Caco-2 (cell line): ENCODE results near the gene ERI3. TPM values are rescaled to one million over a fixed set of nuclear protein-coding genes. Genes with fewer than 3 reads are reported as not detected.

ENCODE experiments used
- BruUV-seq: library from RNA; stranded (reverse); fragments of 400-500 nt; replicated peaks from 2 replicates; lab custom pipeline; 2021; lab: Mats Ljungman, UMichigan
- CTCF ChIA-PET: fragments of 300-600 bp; sonication (Branson Sonifier 250); formaldehyde crosslinking; loops from one replicate; lab custom pipeline; 2022; ENCODE audit warnings: antibody characterized with exemption; lab: Charles Lee
- POLR2A ChIA-PET: fragments of 300-600 bp; sonication (Branson Sonifier 250); formaldehyde crosslinking; loops from one replicate; lab custom pipeline; 2022; ENCODE audit warnings: antibody characterized with exemption; lab: Charles Lee
- DNase-seq, 2 experiments: peaks; one replicate each; pipeline versions ENCODE4 v3.0.0 to v3.0.0-alpha.2; 2020 to 2022
- H3K27me3 ChIP-seq: replicated peaks from 2 replicates; pipeline ENCODE4 v1.6.0; 2011; ENCODE audit warnings: low read length; ENCODE audit not compliant: control insufficient read depth, insufficient read depth
- H3K36me3 ChIP-seq: 2 replicates; pipeline ENCODE4 v1.5.1; 2011; ENCODE audit warnings: low read length; ENCODE audit not compliant: control insufficient read depth, insufficient read depth
- H3K4me1 ChIP-seq: fragments of 250-450 bp; sonication (Bioruptor Pico); 2 replicates; pipeline ENCODE4 v1.5.1; 2020; ENCODE audit warnings: mild to moderate bottlenecking
- H3K4me3 ChIP-seq: 2 replicates; pipeline ENCODE4 v1.5.1; 2011; ENCODE audit warnings: low read depth, mild to moderate bottlenecking, control low read depth, low read length
- H3K9me3 ChIP-seq: fragments of 250-450 bp; sonication (Bioruptor Pico); 2 replicates; pipeline ENCODE4 v1.5.1; 2020; ENCODE audit warnings: mild to moderate bottlenecking, moderate library complexity
- H3K27ac Mint-ChIP-seq: one replicate; pipeline ENCODE4 v1.8.0; 2022; ENCODE audit warnings: mixed read lengths; ENCODE audit not compliant: unreplicated experiment
- H3K27me3 Mint-ChIP-seq: one replicate; pipeline ENCODE4 v1.8.0; 2022; ENCODE audit warnings: mixed read lengths; ENCODE audit not compliant: insufficient read depth, unreplicated experiment
- H3K36me3 Mint-ChIP-seq: one replicate; pipeline ENCODE4 v1.8.0; 2022; ENCODE audit warnings: mild to moderate bottlenecking, mixed read lengths; ENCODE audit not compliant: insufficient read depth, unreplicated experiment
- H3K4me1 Mint-ChIP-seq: one replicate; pipeline ENCODE4 v1.8.0; 2022; ENCODE audit warnings: low read depth, mixed read lengths; ENCODE audit not compliant: unreplicated experiment
- H3K4me3 Mint-ChIP-seq: one replicate; pipeline ENCODE4 v1.8.0; 2022; ENCODE audit warnings: mild to moderate bottlenecking, moderate library complexity, mixed read lengths; ENCODE audit not compliant: unreplicated experiment
- H3K9me3 Mint-ChIP-seq: one replicate; pipeline ENCODE4 v1.8.0; 2022; ENCODE audit warnings: mixed read lengths; ENCODE audit not compliant: unreplicated experiment
- intact Hi-C: fragments of 100-400 bp; cut with micrococcal nuclease; formaldehyde crosslinking; loops from one replicate; pipeline ENCODE4 v1.10.0; 2022; ENCODE audit not compliant: unreplicated experiment
- total RNA-seq: library from RNA; stranded (reverse); gene quantifications from 2 replicates; pipeline ENCODE4 v1.2.3, GENCODE V29; 2022
- TF ChIP-seq, protein P1 (sequence below), 2 experiments: fragments of 200-600 bp in 1 of 2; IDR thresholded peaks; 1 replicate in 1 of 2; 2 replicates in 1 of 2; pipeline versions ENCODE4 v1.5.1 to v1.8.0; 2011 to 2022; ENCODE audit warnings: antibody characterized with exemption in 1 of 2, control low read depth in 1 of 2, inconsistent platforms in 1 of 2, low read depth in 1 of 2, low read length in 1 of 2, mild to moderate bottlenecking in 1 of 2, moderate library complexity in 1 of 2; ENCODE audit not compliant: insufficient read depth in 1 of 2, severe bottlenecking in 1 of 2, unreplicated experiment in 1 of 2

Gene ERI3
- total RNA-seq, 1 experiment from 2014 or later = 38.2 TPM

- H3K4me3 Mint-ChIP-seq = no peak overlapping the region
Observed at GRCh38 chr1:44327679-44328491, 27.2 kb downstream of the ERI3 start.

GRCh38 chr1:44326821-44327465 lies 28.1 kb downstream of the ERI3 start:
- no peak overlapping the region for H3K4me3 ChIP-seq
- peaks cover 10% of the 10 kb centered on the region for H3K4me1 Mint-ChIP-seq

More at GRCh38 chr1:44327679-44328491, 27.2 kb downstream of the ERI3 start:
- Histone ChIP-seq H3K27me3 (no peaks in the 10 kb centered on the region), H3K36me3 (no peaks in the 10 kb centered on the region), H3K4me3 (no peak overlapping the region), H3K9me3 (no peaks in the 10 kb centered on the region), H3K4me1 (peaks cover 13% of the 10 kb centered on the region)
- ChIA-PET CTCF (interaction anchor here (1.1 kb wide), 1 partner anchor 110 kb away, joined by 3 read pairs; no protein-coding TSS in a partner anchor), POLR2A (interaction anchor here (0.5 to 1.0 kb wide), 2 partner anchors 27 to 155 kb away, joined by 4 to 12 read pairs; partner anchors contain the start of gene ERI3)
- intact Hi-C loops = no loop called here
- Mint-ChIP-seq H3K4me1 (peaks cover 10% of the 10 kb centered on the region), H3K27me3 (no peaks in the 10 kb centered on the region), H3K27ac (no peak overlapping the region), H3K9me3 (no peaks in the 10 kb centered on the region), H3K36me3 (peaks cover 6% of the 10 kb centered on the region)
- peak; percentile 79 to 81 for DNase-seq
- no TSS peak for BruUV-seq
- TF ChIP-seq, protein P1, sequence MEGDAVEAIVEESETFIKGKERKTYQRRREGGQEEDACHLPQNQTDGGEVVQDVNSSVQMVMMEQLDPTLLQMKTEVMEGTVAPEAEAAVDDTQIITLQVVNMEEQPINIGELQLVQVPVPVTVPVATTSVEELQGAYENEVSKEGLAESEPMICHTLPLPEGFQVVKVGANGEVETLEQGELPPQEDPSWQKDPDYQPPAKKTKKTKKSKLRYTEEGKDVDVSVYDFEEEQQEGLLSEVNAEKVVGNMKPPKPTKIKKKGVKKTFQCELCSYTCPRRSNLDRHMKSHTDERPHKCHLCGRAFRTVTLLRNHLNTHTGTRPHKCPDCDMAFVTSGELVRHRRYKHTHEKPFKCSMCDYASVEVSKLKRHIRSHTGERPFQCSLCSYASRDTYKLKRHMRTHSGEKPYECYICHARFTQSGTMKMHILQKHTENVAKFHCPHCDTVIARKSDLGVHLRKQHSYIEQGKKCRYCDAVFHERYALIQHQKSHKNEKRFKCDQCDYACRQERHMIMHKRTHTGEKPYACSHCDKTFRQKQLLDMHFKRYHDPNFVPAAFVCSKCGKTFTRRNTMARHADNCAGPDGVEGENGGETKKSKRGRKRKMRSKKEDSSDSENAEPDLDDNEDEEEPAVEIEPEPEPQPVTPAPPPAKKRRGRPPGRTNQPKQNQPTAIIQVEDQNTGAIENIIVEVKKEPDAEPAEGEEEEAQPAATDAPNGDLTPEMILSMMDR (IDR thresholded peaks at IDR 0.05; ENCODE audit: insufficient read depth in 1 of 2, low read depth in 1 of 2, low read length in 1 of 2, severe bottlenecking in 1 of 2, unreplicated experiment in 1 of 2) = no peak

More at GRCh38 chr1:44326821-44327465, 28.1 kb downstream of the ERI3 start:
- ChIA-PET POLR2A (interaction anchor here (0.5 kb wide), 1 partner anchor 156 kb away, joined by 12 read pairs; no protein-coding TSS in a partner anchor), CTCF (no interaction called here)
- no TSS peak for BruUV-seq
- Histone ChIP-seq H3K4me1 (peaks cover 13% of the 10 kb centered on the region), H3K27me3 (no peaks in the 10 kb centered on the region), H3K9me3 (no peaks in the 10 kb centered on the region), H3K36me3 (no peaks in the 10 kb centered on the region)
- H3K9me3 Mint-ChIP-seq = no peaks in the 10 kb centered on the region
- H3K27ac Mint-ChIP-seq = no peak overlapping the region
- no peak overlapping the region for H3K4me3 Mint-ChIP-seq
- intact Hi-C loops = no loop called here
- H3K36me3 Mint-ChIP-seq = peaks cover 6% of the 10 kb centered on the region
- DNase-seq = no peak
- no peaks in the 10 kb centered on the region for H3K27me3 Mint-ChIP-seq
- TF ChIP-seq, protein P1 (IDR thresholded peaks at IDR 0.05; ENCODE audit: insufficient read depth in 1 of 2, low read depth in 1 of 2, low read length in 1 of 2, severe bottlenecking in 1 of 2, unreplicated experiment in 1 of 2) = no peak
